ENCODE results near the gene TLCD4. TPM values are rescaled to one million over a fixed set of nuclear protein-coding genes. Genes with fewer than 3 reads are reported as not detected.

The TLCD4 gene
- total and polyA plus RNA-seq, 2 of the 13 experiments (the other 11 are each of a cell fraction or from before 2014, with no cell fraction given): 4.7 to 14.5 TPM

DNA sequence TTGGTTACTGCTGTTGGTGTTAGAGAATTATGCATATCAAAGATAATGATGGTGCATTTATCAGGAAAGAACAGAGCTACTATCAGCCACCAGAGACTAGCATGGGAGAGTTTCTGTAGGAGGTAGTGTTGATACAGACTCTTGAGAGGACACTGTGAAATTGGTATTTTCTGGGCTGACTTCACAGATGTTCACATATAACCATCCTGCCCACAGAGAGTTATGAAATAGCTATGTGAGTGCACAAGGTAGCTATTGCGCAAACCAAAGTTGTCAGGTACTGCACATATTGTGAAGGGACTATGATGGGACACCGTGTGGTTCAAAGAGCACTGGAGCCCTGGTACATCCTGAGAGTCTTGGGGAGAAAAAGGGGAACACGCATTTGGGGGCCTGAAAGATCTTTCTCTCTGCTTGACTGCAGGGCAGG lies 1.4 kb upstream of the TLCD4 start (continued):
- TF ChIP-seq ZNF354B (CRISPR knock-in tag; IDR thresholded peaks at IDR 0.05) (no peak), TARDBP (CRISPR knock-in tag; IDR thresholded peaks at IDR 0.05) (peak; percentile 39; the same call in 1 of the 2 replicates), FOXA3 (CRISPR knock-in tag; IDR thresholded peaks at IDR 0.05) (peak; percentile 71), KAT2B (IDR thresholded peaks at IDR 0.05; ENCODE audit: borderline replicate concordance, low read depth, low read length) (no peak), ZNF549 (CRISPR knock-in tag; IDR thresholded peaks at IDR 0.05) (no peak), CHD2 (IDR thresholded peaks at IDR 0.05; ENCODE audit: low read depth, low read length) (no peak), ZNF574 (CRISPR knock-in tag; IDR thresholded peaks at IDR 0.05) (0 out of 2 replicates have a peak, but pooled peaks have one; percentile 16), ZNF292 (CRISPR knock-in tag; IDR thresholded peaks at IDR 0.05; ENCODE audit: borderline replicate concordance, low read depth) (peak; percentile 63; the same call in 1 of the 2 replicates), BHLHE40 (IDR thresholded peaks at IDR 0.05; ENCODE audit: low read length) (no peak), KAT7 (CRISPR knock-in tag; IDR thresholded peaks at IDR 0.05; ENCODE audit: borderline replicate concordance) (no peak), MTF2 (CRISPR knock-in tag; IDR thresholded peaks at IDR 0.05; ENCODE audit: borderline replicate concordance) (no peak), DPF2 (CRISPR knock-in tag; IDR thresholded peaks at IDR 0.05; ENCODE audit: borderline replicate concordance, low read depth) (peak; percentile 72), ZSCAN30 (CRISPR knock-in tag; IDR thresholded peaks at IDR 0.05) (no peak), SOX5 (CRISPR knock-in tag; IDR thresholded peaks at IDR 0.05; ENCODE audit: borderline replicate concordance) (peak; percentile 77; the same call in 1 of the 2 replicates)
- TF ChIP-seq, protein P1, sequence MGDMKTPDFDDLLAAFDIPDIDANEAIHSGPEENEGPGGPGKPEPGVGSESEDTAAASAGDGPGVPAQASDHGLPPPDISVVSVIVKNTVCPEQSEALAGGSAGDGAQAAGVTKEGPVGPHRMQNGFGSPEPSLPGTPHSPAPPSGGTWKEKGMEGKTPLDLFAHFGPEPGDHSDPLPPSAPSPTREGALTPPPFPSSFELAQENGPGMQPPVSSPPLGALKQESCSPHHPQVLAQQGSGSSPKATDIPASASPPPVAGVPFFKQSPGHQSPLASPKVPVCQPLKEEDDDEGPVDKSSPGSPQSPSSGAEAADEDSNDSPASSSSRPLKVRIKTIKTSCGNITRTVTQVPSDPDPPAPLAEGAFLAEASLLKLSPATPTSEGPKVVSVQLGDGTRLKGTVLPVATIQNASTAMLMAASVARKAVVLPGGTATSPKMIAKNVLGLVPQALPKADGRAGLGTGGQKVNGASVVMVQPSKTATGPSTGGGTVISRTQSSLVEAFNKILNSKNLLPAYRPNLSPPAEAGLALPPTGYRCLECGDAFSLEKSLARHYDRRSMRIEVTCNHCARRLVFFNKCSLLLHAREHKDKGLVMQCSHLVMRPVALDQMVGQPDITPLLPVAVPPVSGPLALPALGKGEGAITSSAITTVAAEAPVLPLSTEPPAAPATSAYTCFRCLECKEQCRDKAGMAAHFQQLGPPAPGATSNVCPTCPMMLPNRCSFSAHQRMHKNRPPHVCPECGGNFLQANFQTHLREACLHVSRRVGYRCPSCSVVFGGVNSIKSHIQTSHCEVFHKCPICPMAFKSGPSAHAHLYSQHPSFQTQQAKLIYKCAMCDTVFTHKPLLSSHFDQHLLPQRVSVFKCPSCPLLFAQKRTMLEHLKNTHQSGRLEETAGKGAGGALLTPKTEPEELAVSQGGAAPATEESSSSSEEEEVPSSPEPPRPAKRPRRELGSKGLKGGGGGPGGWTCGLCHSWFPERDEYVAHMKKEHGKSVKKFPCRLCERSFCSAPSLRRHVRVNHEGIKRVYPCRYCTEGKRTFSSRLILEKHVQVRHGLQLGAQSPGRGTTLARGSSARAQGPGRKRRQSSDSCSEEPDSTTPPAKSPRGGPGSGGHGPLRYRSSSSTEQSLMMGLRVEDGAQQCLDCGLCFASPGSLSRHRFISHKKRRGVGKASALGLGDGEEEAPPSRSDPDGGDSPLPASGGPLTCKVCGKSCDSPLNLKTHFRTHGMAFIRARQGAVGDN (CRISPR knock-in tag; IDR thresholded peaks at IDR 0.05): no peak
- TF ChIP-seq, protein P2, sequence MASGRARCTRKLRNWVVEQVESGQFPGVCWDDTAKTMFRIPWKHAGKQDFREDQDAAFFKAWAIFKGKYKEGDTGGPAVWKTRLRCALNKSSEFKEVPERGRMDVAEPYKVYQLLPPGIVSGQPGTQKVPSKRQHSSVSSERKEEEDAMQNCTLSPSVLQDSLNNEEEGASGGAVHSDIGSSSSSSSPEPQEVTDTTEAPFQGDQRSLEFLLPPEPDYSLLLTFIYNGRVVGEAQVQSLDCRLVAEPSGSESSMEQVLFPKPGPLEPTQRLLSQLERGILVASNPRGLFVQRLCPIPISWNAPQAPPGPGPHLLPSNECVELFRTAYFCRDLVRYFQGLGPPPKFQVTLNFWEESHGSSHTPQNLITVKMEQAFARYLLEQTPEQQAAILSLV (CRISPR knock-in tag; IDR thresholded peaks at IDR 0.05; ENCODE audit: borderline replicate concordance): peak; percentile 55; the same call in 1 of the 2 replicates
- TF ChIP-seq, protein P3, sequence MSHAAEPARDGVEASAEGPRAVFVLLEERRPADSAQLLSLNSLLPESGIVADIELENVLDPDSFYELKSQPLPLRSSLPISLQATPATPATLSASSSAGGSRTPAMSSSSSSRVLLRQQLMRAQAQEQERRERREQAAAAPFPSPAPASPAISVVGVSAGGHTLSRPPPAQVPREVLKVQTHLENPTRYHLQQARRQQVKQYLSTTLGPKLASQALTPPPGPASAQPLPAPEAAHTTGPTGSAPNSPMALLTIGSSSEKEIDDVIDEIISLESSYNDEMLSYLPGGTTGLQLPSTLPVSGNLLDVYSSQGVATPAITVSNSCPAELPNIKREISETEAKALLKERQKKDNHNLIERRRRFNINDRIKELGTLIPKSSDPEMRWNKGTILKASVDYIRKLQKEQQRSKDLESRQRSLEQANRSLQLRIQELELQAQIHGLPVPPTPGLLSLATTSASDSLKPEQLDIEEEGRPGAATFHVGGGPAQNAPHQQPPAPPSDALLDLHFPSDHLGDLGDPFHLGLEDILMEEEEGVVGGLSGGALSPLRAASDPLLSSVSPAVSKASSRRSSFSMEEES (CRISPR knock-in tag; IDR thresholded peaks at IDR 0.05): peak; percentile 67; the same call in 1 of the 2 replicates
